HG02763 (cell line): ENCODE measurements around the gene TLE5.

Experiments
- ATAC-seq: cut with Tn5 transposase; IDR thresholded peaks from one replicate; pipeline ENCODE4 v1.9.1; 2021; ENCODE audit warnings: mild to moderate bottlenecking, moderate library complexity; ENCODE audit not compliant: unreplicated experiment

Gene TLE5

GRCh38 chr19:3062165-3063105 is at the start of gene TLE5:
TSS of gene TLE5 (minus strand) at chr19:3062495. CDS start at chr19:3062200, 295 bp downstream.
- ATAC-seq, result no peak

GRCh38 chr19:3111586-3112247 is 49.4 kb upstream of the TLE5 start:
- ATAC-seq, result no peak

- no peak for ATAC-seq
These were observed 48.0 kb upstream of the TLE5 start for GRCh38 chr19:3110126-3110825.

- no peak for ATAC-seq
These were observed 47.2 kb upstream of the TLE5 start for GRCh38 chr19:3109491-3109890.

- ATAC-seq, result no peak
These were observed 46.5 kb upstream of the TLE5 start for GRCh38 chr19:3108775-3109174.

- ATAC-seq, result no peak
These were observed 45.4 kb upstream of the TLE5 start for GRCh38 chr19:3107658-3108057.

- ATAC-seq, result no peak
These were observed 44.3 kb upstream of the TLE5 start for GRCh38 chr19:3106509-3107141.

- no peak for ATAC-seq
These were observed 43.6 kb upstream of the TLE5 start for GRCh38 chr19:3105641-3106508.

GRCh38 chr19:3104708-3104983 is 42.4 kb upstream of the TLE5 start:
- ATAC-seq, result no peak

- no peak for ATAC-seq
These were observed 40.2 kb upstream of the TLE5 start for GRCh38 chr19:3102239-3103140.

- ATAC-seq, result no peak
These were observed 38.7 kb upstream of the TLE5 start for GRCh38 chr19:3100747-3101730.

GRCh38 chr19:3100331-3100730 is 38.0 kb upstream of the TLE5 start:
- no peak for ATAC-seq

GRCh38 chr19:3099347-3100145 is 37.3 kb upstream of the TLE5 start:
- no peak for ATAC-seq

- ATAC-seq, result no peak
These were observed 36.4 kb upstream of the TLE5 start for GRCh38 chr19:3098515-3099346.

GRCh38 chr19:3098141-3098514 is 35.8 kb upstream of the TLE5 start:
- no peak for ATAC-seq

GRCh38 chr19:3097442-3097871 is 35.2 kb upstream of the TLE5 start:
- no peak for ATAC-seq
